COLO668 (cell line): Measurements from ENCODE around the gene PCGF3.
"Not testable (repeated sequence)": the region's sequence is repeated elsewhere in the genome, so short reads cannot be mapped to it uniquely, and the experiment has no call there.

Experiments used
- DNase-seq: peaks from one replicate; lab custom pipeline; 2025; ENCODE audit not compliant: unreplicated experiment; lab: John Stamatoyannopoulos, UW

Gene PCGF3

DNA sequence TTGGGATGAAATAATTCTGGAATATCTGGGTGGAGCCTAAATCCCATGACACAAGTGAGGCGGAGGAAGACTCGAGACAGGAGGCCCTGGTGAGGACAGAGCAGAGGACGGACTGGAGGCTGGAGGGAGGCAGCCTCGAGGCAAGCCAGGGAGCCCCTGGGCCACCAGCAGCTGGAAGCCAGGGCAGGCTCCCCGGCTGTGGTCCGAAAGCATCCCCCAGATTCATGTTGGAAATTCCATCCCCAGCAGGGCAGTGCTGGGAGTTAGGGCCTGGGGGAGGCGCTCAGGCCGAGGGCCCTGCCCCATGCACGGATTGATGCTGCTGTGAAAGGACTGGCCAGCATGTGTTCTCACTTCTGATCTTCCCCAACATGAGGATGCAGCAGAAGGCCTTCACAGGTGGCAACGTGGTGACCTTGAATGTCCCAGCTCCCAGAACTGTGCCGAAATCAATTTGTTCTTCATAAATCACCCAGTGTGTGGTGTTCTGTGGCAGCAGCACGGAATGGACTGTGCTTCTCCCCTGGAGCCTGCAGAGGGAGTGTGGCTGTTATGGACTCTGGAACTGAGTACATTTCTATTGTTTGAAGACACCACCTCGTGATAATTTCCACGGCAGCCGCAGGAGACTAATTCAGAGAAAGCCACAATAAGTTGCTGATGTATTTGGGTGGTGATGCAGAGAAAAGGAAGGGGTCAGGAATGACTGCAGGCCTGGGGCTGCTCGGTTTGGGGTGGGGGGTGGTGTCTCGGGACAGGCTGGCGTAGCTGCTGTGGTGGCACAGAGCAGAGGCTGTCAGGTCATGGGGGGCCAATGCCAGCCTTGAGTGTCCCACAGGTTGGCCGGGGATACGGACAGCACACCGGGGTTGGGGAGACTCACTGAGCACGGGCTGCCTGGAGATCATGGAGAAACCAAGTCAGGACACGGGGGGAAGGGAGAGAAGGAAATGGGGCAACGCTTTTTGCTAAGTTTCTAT, 56.9 kb downstream of the PCGF3 start:
- no peak for DNase-seq

GRCh38 chr4:763191-763810, 57.7 kb downstream of the PCGF3 start:
- DNase-seq = no peak

DNA sequence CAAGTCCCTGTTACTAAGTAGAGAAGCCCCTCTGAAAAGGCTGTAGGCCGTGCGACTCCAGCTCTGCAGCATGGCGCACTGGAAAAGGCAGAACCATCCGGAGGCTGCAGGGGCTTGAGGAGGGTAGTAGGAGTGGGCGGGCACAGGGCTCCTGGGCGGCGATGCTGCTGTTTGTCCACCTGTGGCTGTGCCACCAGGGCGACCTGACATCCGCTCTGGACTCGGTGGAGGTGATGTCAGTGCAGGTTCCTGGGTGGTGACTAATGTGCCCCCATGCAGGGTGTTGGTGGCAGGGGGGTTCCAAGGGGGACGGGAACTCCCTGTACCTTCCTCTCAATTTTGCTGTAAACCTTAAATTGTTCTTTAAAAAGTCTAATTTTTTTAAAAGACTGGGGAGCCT, 58.3 kb downstream of the PCGF3 start:
- DNase-seq = no peak

DNA sequence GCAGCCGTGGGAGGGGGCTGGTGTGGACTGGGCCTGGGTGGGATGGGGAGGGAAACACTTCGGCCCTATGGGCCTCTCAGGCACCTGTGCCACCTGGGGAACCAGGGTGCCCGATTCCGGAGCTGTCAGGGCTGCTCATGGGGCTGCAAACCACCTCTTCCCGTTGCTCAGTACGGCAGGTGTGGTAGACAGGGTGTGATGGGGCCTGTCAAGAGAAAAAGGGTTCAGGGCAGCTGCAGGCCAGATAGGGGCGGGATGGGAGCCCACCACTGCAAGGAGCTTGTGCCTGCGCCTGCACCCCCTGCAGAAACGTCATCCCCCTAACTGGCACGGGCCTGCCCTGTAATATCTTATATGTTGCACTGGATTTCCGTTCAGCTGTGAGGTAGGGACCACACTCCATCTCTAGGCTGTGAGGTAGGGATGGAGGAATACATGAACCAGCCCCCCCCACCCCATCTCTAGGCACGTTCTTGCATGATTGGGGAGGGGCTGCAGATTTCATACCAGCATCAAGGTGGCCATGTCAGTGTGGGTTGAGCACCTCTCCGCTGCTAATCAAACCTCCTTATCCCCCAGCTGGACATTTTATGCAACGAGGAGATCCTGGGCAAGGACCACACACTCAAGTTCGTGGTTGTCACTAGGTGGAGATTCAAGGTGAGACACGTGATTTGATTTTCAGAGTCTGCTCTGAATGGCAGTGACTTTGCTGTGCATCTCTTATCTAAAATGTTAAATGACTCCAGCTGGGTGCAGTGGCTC, 59.0 kb downstream of the PCGF3 start:
- no peak for DNase-seq

DNA sequence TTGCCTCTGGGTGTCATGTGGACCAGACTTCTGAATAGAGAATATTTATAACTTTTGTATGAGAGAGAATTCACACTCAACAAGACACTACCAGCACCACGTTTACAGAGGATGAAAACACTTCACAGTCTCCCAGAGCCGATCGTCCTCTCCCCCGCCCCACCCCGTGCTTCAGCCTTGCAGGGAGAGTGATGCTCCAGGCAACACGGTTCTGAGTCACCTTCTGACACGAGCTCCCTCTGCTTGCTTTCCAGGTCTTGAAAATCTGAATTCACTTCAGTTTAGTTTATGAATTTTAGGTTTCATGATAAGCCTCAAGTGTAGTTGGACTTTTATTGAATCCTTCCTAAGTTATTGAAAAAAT, 60.5 kb downstream of the PCGF3 start:
- no peak for DNase-seq

DNA sequence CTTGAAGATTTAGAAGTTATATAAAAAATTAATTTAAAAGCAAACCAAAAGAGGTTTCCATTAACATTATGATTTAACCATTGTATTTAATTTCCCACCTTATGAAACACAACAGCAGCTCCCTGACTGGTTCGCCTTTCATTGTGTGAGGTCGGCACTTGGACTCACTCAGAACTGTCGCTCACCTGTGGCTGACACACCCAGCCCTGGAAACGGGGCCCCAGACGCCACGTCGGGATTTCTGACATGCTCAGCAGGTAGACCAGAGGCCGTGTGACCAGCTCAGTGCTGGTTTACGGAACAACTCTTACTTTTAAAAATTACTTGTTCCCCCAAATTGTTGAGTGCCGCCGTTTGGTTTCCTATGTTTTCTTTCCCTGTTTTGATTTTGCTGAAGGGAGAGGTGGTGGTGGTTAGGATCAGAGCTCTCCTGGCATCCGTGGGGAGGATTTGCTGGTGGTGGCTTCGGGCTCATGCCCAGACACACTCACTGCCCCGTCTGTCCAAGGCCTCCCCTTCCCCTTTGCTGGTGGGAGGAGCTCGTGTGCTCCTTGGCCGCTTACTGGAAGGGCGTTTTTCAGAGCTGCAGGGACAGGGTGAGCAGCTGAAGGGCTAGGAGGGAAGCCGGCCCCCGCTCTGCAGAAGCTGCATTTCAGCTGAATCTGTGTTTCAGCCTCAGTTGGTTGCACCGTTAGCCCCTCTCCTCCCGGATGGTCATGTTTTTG, 61.1 kb downstream of the PCGF3 start:
- no peak for DNase-seq

DNA sequence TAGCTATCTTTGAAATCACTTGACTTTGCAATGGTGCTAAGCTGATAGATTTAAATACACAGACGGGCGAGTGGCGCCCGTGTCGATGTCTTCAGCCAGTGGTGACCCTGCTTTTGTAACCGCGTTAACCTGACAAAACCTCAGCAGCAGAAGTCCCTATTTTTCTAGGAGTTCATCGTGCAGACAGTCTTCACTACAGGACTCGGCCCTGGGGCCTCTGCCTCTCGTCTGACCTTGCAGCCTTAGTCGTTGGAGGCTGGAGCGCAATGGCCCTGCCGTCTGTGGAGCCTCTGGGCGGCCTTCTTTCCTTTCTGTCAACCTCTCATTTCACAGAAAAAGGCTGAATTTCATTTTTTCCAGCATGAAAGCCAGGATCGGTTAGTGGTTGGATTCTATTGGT, 62.4 kb downstream of the PCGF3 start:
- DNase-seq = no peak

GRCh38 chr4:768995-769394, 63.4 kb downstream of the PCGF3 start:
- no peak for DNase-seq

- no peak for DNase-seq
These were observed 63.9 kb downstream of the PCGF3 start for GRCh38 chr4:769511-769910.

GRCh38 chr4:770022-770421, 64.4 kb downstream of the PCGF3 start:
- DNase-seq = no peak

GRCh38 chr4:771464-771863, 65.8 kb downstream of the PCGF3 start:
- no peak for DNase-seq

DNA sequence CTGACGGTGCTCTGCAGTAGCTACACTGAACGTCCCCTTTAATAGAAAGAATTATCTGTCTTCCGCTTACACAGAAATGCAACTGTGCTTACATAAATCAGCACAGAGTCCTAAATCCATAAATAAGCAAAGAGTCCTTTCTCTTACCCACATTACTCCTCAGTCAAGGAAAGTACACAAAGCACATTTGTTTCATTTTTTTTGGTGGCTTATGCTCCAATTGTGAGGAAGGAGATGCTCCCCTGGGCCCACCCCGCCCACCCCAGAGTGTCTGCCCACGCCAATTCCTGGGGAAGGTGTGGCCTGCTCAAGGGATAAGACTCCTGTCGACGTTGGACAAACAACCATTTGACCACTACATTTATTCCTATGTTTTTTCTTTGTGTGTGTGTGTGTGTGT, 66.5 kb downstream of the PCGF3 start:
- no peak for DNase-seq

DNA sequence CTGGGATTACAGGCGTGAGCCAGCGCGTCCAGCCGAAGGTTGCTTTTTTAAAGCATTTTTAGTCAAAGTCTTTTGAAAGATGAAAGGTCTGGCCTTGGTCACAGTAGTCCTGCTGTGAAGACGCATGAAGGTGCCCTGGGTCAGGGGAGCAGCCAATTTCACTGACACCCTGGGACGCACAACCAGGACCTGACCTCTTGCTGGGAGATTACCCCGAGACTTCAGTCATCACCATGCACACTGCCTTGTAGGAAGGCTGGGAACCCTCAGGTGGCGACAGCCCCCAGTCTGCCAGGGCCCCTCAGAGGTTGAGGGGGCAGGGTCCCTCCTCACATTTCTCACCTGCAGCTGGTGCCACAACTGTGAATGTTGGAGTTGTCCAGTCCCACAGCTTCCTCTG, 67.1 kb downstream of the PCGF3 start:
- no peak for DNase-seq

- DNase-seq = no peak
These were observed 67.6 kb downstream of the PCGF3 start for GRCh38 chr4:773214-773613.

DNA sequence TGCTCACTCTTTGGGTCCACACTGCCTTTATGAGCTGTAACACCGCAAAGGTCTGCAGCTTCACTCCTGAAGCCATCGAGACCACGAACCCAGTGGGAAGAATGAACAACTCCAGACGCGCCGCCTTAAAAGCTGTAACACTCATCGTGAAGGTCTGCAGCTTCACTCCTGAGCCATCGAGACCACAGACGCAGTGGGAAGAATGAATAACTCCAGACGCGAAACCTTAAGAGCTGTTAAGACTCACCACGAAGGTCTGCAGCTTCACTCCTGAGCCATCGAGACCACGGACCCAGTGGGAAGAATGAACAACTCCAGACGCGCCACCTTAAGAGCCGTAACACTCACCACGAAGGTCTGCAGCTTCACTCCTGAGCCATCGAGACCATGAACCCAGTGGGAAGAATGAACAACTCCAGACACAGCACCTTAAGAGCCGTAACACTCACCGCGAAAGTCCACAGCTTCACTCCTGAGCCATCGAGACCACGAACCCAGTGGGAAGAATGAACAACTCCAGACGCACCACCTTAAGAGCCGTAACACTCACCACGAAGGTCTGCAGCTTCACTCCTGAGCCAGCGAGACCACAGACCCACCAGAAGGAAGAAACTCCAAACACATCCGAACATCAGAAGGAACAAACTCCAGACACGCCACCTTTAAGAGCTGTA, 68.9 kb downstream of the PCGF3 start:
- not testable (repeated sequence) for DNase-seq

DNA sequence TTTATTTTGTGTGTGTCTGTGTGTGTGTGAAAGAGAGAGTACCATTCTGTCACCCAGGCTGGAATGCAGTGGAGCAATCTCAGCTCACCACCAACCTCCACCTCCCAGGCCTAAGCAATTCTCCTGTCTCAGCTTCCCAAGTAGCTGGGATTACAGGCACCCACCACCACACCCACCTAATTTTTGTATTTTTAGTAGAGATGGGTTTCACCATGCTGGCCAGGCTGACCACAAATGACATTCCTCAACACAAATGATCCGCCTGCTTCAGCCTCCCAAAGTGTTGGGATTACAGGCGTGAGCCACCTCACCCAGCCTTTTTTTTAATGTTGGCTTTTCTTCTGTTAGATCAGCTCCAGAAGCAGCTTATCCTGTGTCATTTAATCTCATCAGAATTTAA, 69.9 kb downstream of the PCGF3 start:
- DNase-seq = not testable (repeated sequence)

DNA sequence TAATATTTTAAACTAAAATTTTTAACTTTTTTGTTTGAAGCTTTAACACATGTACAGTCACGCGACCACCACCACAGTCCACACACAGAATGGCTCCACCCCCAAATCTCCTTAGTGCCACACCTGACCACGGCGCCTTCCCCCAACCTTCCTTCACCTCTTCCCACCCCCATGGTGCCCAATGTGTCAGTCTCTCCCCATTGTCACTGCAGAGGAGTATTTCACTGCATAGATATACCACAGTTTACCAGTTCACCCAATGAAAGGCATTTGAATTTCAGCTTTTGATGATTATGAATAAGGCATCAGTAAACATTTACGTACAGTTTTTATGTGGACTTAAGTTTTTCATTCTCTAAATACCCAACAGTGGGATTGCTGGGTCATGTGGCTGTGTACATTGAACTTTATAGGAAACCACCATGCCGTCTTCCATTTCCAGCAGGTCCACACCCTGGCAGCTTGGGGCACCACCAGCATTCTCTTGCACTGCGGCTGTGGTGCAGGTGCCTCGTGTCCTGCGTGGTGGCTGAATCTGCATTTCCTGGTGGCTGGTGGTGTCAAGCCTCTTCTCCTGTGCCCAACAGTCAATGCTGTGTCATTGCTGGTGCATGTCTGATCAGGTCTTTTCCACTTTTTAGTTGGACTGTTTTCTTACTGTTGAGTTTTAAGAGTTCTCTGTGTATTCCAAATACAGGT, 71.3 kb downstream of the PCGF3 start:
- DNase-seq = no peak

DNA sequence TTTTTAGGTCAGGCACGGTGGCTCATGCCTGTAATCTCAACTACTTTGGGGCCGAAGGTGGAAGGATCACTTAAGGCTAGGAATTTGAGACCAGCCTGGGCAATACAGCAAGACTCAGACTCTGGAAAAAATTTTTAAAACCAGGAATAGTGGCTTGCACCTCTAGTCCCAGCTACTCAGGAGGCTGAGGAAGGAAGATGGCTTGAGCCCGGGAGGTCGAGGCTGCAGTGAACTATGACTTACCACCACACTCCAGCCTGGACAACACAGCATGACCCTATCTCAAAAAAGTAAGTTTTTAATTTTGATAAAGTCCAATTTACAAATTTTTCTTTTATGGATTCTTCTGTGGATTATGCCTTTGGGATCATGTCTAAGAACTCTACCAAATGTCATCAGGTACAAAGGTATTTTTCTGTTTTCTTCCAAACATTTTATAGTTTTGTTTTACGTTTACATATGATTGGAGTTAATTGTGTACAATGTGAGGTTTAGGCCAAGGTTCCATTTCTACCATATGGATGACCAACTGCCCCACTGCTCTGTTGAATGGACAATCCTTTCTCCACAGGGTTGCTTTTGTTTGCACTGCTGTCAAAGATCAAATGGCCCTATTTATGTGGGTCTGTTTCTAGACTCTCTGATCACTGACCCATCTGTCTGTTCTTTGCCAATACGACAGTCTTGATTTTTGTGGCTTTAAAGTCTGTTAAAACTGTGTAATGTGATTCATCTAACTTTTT, 72.1 kb downstream of the PCGF3 start:
- DNase-seq = no peak

DNA sequence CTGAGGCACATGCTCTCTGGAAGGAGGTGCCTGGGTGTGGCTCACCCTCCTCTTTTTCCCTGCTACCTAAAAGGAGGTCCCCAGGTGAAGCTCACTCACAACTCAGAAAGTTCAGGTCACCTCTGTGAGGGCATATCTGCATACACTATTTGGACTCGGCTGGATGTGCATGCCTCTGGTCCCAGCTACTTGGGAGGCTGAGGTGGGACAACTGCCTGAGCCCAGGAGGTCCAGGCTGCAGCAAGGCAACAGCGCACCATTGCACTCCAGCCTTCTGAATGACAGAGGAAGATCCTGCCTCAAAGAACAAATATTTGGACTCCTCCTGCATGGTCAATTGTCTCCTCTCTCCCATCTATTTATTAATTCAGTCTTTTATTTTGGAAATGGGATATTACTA, 73.9 kb downstream of the PCGF3 start:
- DNase-seq = no peak
